ENCODE data around the gene ELAVL3. TPM values are rescaled to one million over a fixed set of nuclear protein-coding genes. Genes with fewer than 3 reads are reported as not detected.
"Not testable (repeated sequence)": the region's sequence is repeated elsewhere in the genome, so short reads cannot be mapped to it uniquely, and the experiment has no call there.

Gene ELAVL3
- total and polyA plus RNA-seq, 8 donors = 0.10 to 11.0 (median 1.5) TPM; not detected in 3

- intact Hi-C loops (cut with DNase I; ENCODE audit: low total_unique reads) = no loop called here
- peaks cover 0 to 45% (median 0%) of the 10 kb centered on the region in 3 donors for H3K27me3 ChIP-seq
- peaks cover 0 to 5% (median 0%) of the 10 kb centered on the region in 4 donors for H3K4me1 ChIP-seq
- H3K4me3 ChIP-seq = no peak overlapping the region
- no peak for DNase-seq
- H3K27ac ChIP-seq = no peak overlapping the region
- H3K9me3 ChIP-seq = no peaks in the 10 kb centered on the region
- H3K36me3 ChIP-seq = no peaks in the 10 kb centered on the region
- no peak for TF ChIP-seq POLR2AphosphoS5 (IDR thresholded peaks at IDR 0.05)
- TF ChIP-seq EP300 (IDR thresholded peaks at IDR 0.05) = no peak
- no peak for TF ChIP-seq POLR2A (IDR thresholded peaks at IDR 0.05)
- TF ChIP-seq, protein P1, sequence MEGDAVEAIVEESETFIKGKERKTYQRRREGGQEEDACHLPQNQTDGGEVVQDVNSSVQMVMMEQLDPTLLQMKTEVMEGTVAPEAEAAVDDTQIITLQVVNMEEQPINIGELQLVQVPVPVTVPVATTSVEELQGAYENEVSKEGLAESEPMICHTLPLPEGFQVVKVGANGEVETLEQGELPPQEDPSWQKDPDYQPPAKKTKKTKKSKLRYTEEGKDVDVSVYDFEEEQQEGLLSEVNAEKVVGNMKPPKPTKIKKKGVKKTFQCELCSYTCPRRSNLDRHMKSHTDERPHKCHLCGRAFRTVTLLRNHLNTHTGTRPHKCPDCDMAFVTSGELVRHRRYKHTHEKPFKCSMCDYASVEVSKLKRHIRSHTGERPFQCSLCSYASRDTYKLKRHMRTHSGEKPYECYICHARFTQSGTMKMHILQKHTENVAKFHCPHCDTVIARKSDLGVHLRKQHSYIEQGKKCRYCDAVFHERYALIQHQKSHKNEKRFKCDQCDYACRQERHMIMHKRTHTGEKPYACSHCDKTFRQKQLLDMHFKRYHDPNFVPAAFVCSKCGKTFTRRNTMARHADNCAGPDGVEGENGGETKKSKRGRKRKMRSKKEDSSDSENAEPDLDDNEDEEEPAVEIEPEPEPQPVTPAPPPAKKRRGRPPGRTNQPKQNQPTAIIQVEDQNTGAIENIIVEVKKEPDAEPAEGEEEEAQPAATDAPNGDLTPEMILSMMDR (IDR thresholded peaks at IDR 0.05) = no peak
- WGBS, 5 donors = 80 to 89% (median 86%) methylated on average over 19 of the region's 19 CpGs
Measured at GRCh38 chr19:11458236-11458900, 22.5 kb downstream of the ELAVL3 start.

DNA sequence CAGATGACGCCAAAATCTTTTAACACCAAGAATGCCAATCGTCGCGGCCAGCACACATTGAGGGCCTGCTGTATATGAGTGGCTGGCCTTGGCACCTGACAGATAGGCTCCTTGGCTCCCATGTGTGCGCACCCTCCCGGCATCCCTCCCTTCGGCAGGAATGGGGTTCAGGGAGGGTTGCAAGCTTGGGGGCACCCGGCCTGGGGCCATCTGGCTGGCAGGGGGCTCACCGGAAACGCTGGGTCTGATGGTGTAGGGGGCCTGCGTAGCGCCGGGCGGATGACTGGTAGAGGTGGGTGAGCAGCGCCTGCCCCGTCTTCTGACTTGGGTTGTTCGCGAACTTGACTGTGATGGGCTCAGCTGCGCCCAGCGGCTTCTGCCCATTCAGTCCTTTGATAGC, 23.0 kb downstream of the ELAVL3 start:
- TF ChIP-seq POLR2A (IDR thresholded peaks at IDR 0.05) (no peak), POLR2AphosphoS5 (IDR thresholded peaks at IDR 0.05) (no peak)
- Histone ChIP-seq H3K4me1 (peaks cover 0 to 5% (median 0%) of the 10 kb centered on the region in 4 donors), H3K36me3 (no peaks in the 10 kb centered on the region), H3K9me3 (no peaks in the 10 kb centered on the region), H3K27me3 (peaks cover 0 to 51% (median 0%) of the 10 kb centered on the region in 3 donors), H3K27ac (no peak overlapping the region), H3K4me3 (no peak overlapping the region)
- WGBS, 5 donors = 88 to 93% (median 89%) methylated on average over 15 to 20 of the region's 20 CpGs
- no peak for DNase-seq
- intact Hi-C loops (cut with DNase I; ENCODE audit: low total_unique reads) = no loop called here

GRCh38 chr19:11457115-11457514, 23.7 kb downstream of the ELAVL3 start:
- Histone ChIP-seq H3K9me3 (no peaks in the 10 kb centered on the region), H3K27me3 (peaks cover 0 to 54% (median 0%) of the 10 kb centered on the region in 3 donors), H3K4me1 (peaks cover 0 to 5% (median 0%) of the 10 kb centered on the region in 4 donors), H3K27ac (no peak overlapping the region), H3K36me3 (no peaks in the 10 kb centered on the region), H3K4me3 (no peak overlapping the region)
- peak in 1 of 2 donors; percentile 65 for DNase-seq
- WGBS, 5 donors = 17 to 67% (median 22%) methylated on average over 2 to 18 of the region's 18 CpGs
- intact Hi-C loops (cut with DNase I; ENCODE audit: low total_unique reads) = no loop called here
- no peak for TF ChIP-seq POLR2A (IDR thresholded peaks at IDR 0.05)
- no peak for TF ChIP-seq POLR2AphosphoS5 (IDR thresholded peaks at IDR 0.05)
- no peak for TF ChIP-seq EP300 (IDR thresholded peaks at IDR 0.05)
- TF ChIP-seq, protein P1 (IDR thresholded peaks at IDR 0.05) = no peak

GRCh38 chr19:11456659-11457058, 24.2 kb downstream of the ELAVL3 start:
- 88 to 94% (median 91%) methylated on average over 7 of the region's 7 CpGs for WGBS, 5 donors
- Histone ChIP-seq H3K9me3 (no peaks in the 10 kb centered on the region), H3K27ac (no peak overlapping the region), H3K27me3 (peaks cover 0 to 56% (median 0%) of the 10 kb centered on the region in 3 donors), H3K36me3 (no peaks in the 10 kb centered on the region), H3K4me3 (no peak overlapping the region), H3K4me1 (peaks cover 0 to 7% (median 2%) of the 10 kb centered on the region in 4 donors)
- DNase-seq = no peak
- TF ChIP-seq POLR2AphosphoS5 (IDR thresholded peaks at IDR 0.05) (no peak), EP300 (IDR thresholded peaks at IDR 0.05) (no peak), POLR2A (IDR thresholded peaks at IDR 0.05) (no peak)
- TF ChIP-seq, protein P1 (IDR thresholded peaks at IDR 0.05) = no peak
- intact Hi-C loops (cut with DNase I; ENCODE audit: low total_unique reads) = no loop called here

GRCh38 chr19:11455233-11455554, 25.7 kb downstream of the ELAVL3 start:
- H3K27ac ChIP-seq; H3K4me1 ChIP-seq; intact Hi-C loops (cut with DNase I; ENCODE audit: low total_unique reads); H3K9me3 ChIP-seq; H3K4me3 ChIP-seq; DNase-seq: not testable (repeated sequence)
- WGBS, 5 donors = 80 to 97% (median 86%) methylated on average over 9 of the region's 9 CpGs
- Histone ChIP-seq H3K36me3 (peaks cover 0 to 10% (median 9%) of the 10 kb centered on the region in 4 donors), H3K27me3 (peaks cover 0 to 51% (median 0%) of the 10 kb centered on the region in 3 donors)

Data from stomach (tissue), 9 donors.